NOMO-1 (cell line): ENCODE results near the gene OR2B2.

Experiments
- DNase-seq, 2 experiments: peaks; one replicate each; lab custom pipeline; 2025; ENCODE audit not compliant: unreplicated experiment in 2 of 2; lab: John Stamatoyannopoulos, UW

OR2B2 gene

GRCh38 chr6:27893836-27894807, 18.1 kb downstream of the OR2B2 start:
- peak; percentile 85 to 89 for DNase-seq

GRCh38 chr6:27893059-27893835, 18.9 kb downstream of the OR2B2 start:
- DNase-seq: peak; percentile 83 to 97

- peak in 1 of 2 experiments; percentile 57 for DNase-seq
Observed at GRCh38 chr6:27892649-27893058, 19.5 kb downstream of the OR2B2 start.

GRCh38 chr6:27891320-27891875, 20.8 kb downstream of the OR2B2 start:
- peak in 1 of 2 experiments; percentile 37 for DNase-seq

GRCh38 chr6:27890445-27891319, 21.5 kb downstream of the OR2B2 start:
- DNase-seq: peak; percentile 67 to 89

GRCh38 chr6:27889628-27890444, 22.4 kb downstream of the OR2B2 start:
- DNase-seq: peak in 1 of 2 experiments; percentile 59

- peak; percentile 16 to 57 for DNase-seq
Observed at GRCh38 chr6:27889275-27889627, 22.9 kb downstream of the OR2B2 start.

GRCh38 chr6:27888566-27888965, 23.6 kb downstream of the OR2B2 start:
- no peak for DNase-seq

GRCh38 chr6:27886073-27886472, 26.1 kb downstream of the OR2B2 start:
- no peak for DNase-seq

- DNase-seq: no peak
Observed at GRCh38 chr6:27883136-27883535, 29.1 kb downstream of the OR2B2 start.

- no peak for DNase-seq
Observed at GRCh38 chr6:27882624-27883023, 29.6 kb downstream of the OR2B2 start.

GRCh38 chr6:27879837-27880236, 32.4 kb downstream of the OR2B2 start:
- DNase-seq: no peak

GRCh38 chr6:27874016-27874415, 38.2 kb downstream of the OR2B2 start:
- peak; percentile 28 to 33 for DNase-seq

GRCh38 chr6:27873021-27873940, 38.9 kb downstream of the OR2B2 start:
- DNase-seq: peak; percentile 76 to 79

GRCh38 chr6:27872642-27873020, 39.6 kb downstream of the OR2B2 start:
- DNase-seq: peak in 1 of 2 experiments; percentile 68

GRCh38 chr6:27871924-27872638, 40.1 kb downstream of the OR2B2 start:
- peak; percentile 80 to 83 for DNase-seq

GRCh38 chr6:27870291-27870870, 41.8 kb downstream of the OR2B2 start:
- DNase-seq: no peak
